GM13976 (cell line): Measurements from ENCODE around the gene RYR3.

Experiments used
- DNase-seq: peaks from one replicate; pipeline ENCODE4 v3.0.0; 2012; ENCODE audit warnings: low spot score
- in situ Hi-C: fragments of 300-500 bp; cut with MboI; formaldehyde crosslinking; loops from one replicate; pipeline ENCODE4 v1.12.0; 2022; ENCODE audit warnings: low sequenced_read_pairs, mixed read lengths, inconsistent platforms; ENCODE audit not compliant: unreplicated experiment
- TF ChIP-seq, protein P1 (sequence below): IDR thresholded peaks from 2 replicates; pipeline ENCODE4 v1.5.1; 2012; ENCODE audit warnings: borderline replicate concordance, mild to moderate bottlenecking; ENCODE audit not compliant: insufficient read depth; ENCODE audit errors: extremely low read depth, missing control alignments, control extremely low read depth

The RYR3 gene

DNA sequence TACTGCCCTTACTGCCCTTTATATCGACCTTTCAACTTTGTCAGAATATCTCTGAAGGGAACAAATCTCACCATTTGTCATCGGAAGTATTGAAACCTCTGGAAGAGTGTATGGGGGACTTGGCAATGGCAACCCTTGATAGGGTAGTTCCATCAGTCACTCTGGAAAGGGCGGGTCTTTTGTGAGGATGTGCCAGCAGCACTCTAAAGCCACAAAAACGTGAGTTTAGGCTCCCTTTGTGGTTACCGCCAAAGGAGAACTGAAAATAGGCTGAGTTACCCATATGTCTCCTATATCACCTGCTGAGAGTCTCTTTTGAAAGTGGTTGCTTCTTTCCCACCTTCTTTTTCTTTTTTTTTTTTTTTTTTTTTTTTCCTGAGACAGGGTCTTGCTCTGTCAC, 360.7 kb downstream of the RYR3 start:
- in situ Hi-C loops = no loop called here
- TF ChIP-seq, protein P1, sequence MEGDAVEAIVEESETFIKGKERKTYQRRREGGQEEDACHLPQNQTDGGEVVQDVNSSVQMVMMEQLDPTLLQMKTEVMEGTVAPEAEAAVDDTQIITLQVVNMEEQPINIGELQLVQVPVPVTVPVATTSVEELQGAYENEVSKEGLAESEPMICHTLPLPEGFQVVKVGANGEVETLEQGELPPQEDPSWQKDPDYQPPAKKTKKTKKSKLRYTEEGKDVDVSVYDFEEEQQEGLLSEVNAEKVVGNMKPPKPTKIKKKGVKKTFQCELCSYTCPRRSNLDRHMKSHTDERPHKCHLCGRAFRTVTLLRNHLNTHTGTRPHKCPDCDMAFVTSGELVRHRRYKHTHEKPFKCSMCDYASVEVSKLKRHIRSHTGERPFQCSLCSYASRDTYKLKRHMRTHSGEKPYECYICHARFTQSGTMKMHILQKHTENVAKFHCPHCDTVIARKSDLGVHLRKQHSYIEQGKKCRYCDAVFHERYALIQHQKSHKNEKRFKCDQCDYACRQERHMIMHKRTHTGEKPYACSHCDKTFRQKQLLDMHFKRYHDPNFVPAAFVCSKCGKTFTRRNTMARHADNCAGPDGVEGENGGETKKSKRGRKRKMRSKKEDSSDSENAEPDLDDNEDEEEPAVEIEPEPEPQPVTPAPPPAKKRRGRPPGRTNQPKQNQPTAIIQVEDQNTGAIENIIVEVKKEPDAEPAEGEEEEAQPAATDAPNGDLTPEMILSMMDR = no peak
- no peak for DNase-seq

DNA sequence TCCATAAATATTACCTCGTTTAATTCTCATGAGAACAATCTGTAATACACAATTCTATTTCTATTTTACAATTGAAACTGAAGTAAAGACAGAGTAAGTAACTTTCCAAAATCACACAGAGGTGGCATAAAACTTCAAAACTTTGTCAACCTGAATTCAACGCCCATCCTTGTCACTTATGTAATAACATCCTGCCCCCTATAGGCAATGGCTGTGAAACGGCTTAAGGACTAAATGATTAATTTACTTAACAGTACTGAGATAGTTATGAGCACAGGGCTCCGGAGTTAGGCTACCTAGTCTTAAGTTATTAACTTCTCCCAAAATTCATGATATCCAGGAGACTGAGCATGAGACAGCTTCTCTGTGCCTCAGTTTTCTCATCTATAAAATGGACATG, 364.5 kb downstream of the RYR3 start:
- TF ChIP-seq, protein P1 = peak; percentile 42
- peak; percentile 42 for DNase-seq
- in situ Hi-C loops = no loop called here

DNA sequence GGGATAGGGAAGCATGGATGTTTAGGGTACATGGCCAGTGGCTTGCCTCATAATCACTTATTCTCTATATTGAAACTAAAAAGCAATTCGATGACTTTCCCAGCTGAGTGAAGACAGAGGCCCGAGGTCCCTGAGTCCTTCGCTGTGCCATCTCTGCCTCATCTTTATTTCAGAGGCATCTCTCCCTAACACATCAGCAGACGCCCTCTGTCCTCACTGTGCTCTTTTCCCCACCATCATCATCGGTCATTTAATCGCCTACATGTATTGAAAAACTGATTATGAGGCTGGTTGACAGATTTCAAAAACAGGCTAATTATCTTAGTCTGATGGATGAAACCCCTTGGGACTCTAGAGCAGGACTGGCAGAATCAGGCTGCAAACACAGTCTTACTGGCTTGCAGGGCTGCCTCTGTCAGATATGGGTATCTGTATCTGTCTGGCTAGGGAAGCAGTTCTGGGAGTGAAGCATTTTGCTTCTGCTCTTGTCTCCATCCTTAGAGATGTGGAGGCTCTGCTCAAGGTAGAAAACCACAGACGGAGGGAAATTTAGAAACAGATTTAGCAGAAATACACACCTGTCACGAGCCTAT, 366.6 kb downstream of the RYR3 start:
- in situ Hi-C loops = no loop called here
- no peak for DNase-seq
- TF ChIP-seq, protein P1 = no peak

DNA sequence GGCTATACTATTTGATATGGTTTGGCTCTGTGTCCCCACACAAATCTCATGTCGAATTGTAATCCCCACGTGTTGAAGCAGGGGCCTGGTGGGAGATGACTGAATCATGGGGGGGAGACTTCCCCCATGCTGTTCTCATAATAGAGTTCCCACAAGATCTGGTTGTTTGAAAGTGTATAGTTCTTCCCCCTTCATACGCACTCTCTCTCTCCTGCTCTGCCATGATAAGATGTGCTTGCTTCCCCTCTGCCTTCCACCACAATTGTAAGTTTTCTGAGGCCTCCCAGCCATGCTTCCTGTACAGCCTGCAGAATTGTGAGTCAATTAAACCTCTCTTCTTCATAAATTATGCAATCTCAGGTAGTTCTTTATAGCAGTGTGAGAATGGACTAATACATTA, 367.4 kb downstream of the RYR3 start:
- TF ChIP-seq, protein P1 = no peak
- no peak for DNase-seq
- in situ Hi-C loops = no loop called here

DNA sequence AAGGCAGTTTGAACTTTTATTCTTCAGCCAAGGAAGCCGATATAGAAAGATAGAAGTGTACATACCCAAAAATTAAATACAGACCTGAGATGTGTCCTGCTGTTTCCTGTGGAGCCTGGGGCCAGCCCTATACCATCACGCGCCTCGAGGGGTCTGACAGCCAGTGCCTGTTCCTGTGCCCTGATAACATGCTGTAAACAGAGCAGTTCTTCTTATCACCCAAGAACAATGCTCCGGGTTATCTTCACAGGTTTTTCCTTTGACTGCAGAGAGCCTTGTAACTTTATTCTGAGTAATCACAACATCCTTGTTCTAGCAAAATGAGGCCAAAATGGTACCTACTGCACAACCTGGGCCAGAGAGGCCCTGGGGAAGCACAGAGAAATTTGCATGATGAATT, 367.8 kb downstream of the RYR3 start:
- DNase-seq = no peak
- in situ Hi-C loops = no loop called here
- TF ChIP-seq, protein P1 = no peak

DNA sequence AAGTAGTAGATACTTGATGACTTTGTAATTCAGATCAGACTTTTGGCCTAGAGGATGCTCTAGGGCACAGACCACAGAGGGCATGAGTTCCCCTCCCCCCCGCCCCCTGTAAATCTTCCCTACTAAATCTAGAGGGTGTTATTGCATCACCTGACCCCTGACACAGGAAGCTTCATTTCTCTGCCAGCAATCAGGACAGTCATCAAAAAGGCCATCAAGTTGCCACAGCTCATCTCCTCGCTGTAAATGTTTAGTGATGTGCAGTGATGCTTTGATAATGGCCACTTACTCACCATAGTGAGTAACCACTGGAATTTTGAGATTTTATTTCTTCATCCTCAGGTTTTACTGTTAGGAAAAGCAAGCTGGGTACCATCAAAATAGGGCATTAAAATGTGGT, 368.3 kb downstream of the RYR3 start:
- in situ Hi-C loops = no loop called here
- TF ChIP-seq, protein P1 = no peak
- DNase-seq = no peak
